A549 (cell line): ENCODE measurements around the gene NUDCD2.

ENCODE experiments used
- MAFK ChIP-seq: fragments of 450-650 bp; IDR thresholded peaks from 2 replicates; pipeline ENCODE4 v1.6.1; 2014; ENCODE audit not compliant: partially characterized antibody
- MAZ ChIP-seq: fragments of 150-350 bp; IDR thresholded peaks from 2 replicates; pipeline ENCODE4 v1.6.1; 2014; ENCODE audit warnings: antibody characterized with exemption, low read depth, low read length, borderline replicate concordance
- NPAS2 ChIP-seq: fragments of 250-450 bp; sonication (Bioruptor Pico); IDR thresholded peaks from 2 replicates; pipeline ENCODE4 v1.8.0; 2022; ENCODE audit warnings: mild to moderate bottlenecking, moderate library complexity, borderline replicate concordance
- POLR2A ChIP-seq: IDR thresholded peaks from 2 replicates; pipeline ENCODE4 v1.6.1; 2012; ENCODE audit warnings: mild to moderate bottlenecking, low read length
- RAD21 ChIP-seq, 2 experiments: fragments of >200 bp in 1 of 2; sonication (Bioruptor Twin) in 1 of 2; formaldehyde crosslinking in 1 of 2; IDR thresholded peaks in 1 of 2; conservative IDR thresholded peaks in 1 of 2; 2 replicates in 1 of 2; 3 replicates in 1 of 2; pipeline ENCODE4 v1.6.1; 2012 to 2018; ENCODE audit warnings: inconsistent platforms in 1 of 2
- TF ChIP-seq, protein P1 (sequence below): fragments of 200-600 bp; sonication (generic); IDR thresholded peaks from 2 replicates; pipeline ENCODE4 v1.6.1; 2016; ENCODE audit warnings: antibody characterized with exemption, mild to moderate bottlenecking, moderate library complexity
- TF ChIP-seq, protein P2 (sequence below): fragments of >200 bp; sonication (Bioruptor Twin); formaldehyde crosslinking; IDR thresholded peaks from 3 replicates; pipeline ENCODE4 v1.5.1; 2016

DNA sequence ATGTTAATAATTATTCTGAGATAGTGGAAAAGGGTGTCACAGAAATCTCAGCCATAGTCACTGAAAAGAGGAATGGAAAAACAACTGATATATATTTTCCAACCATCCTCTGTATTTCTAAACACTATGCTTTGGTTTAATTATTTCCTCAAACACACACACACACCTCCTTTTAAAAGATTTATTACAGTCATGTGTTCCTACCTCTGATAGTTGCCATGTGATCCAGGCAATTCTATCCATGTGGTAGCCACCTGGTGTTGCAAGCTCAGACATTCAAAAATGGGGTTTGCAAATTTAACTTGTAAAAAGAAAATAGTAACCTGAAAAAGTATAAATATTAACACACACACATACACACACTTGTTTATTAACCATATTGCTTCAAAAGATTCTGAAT is 62.5 kb downstream of the NUDCD2 start:
- TF ChIP-seq POLR2A, result no peak
- no peak for TF ChIP-seq MAZ
- TF ChIP-seq RAD21 (conservative IDR thresholded peaks at IDR 0.05 in 1 of 2, IDR thresholded peaks at IDR 0.05 in 1 of 2), result no peak
- TF ChIP-seq, protein P1, sequence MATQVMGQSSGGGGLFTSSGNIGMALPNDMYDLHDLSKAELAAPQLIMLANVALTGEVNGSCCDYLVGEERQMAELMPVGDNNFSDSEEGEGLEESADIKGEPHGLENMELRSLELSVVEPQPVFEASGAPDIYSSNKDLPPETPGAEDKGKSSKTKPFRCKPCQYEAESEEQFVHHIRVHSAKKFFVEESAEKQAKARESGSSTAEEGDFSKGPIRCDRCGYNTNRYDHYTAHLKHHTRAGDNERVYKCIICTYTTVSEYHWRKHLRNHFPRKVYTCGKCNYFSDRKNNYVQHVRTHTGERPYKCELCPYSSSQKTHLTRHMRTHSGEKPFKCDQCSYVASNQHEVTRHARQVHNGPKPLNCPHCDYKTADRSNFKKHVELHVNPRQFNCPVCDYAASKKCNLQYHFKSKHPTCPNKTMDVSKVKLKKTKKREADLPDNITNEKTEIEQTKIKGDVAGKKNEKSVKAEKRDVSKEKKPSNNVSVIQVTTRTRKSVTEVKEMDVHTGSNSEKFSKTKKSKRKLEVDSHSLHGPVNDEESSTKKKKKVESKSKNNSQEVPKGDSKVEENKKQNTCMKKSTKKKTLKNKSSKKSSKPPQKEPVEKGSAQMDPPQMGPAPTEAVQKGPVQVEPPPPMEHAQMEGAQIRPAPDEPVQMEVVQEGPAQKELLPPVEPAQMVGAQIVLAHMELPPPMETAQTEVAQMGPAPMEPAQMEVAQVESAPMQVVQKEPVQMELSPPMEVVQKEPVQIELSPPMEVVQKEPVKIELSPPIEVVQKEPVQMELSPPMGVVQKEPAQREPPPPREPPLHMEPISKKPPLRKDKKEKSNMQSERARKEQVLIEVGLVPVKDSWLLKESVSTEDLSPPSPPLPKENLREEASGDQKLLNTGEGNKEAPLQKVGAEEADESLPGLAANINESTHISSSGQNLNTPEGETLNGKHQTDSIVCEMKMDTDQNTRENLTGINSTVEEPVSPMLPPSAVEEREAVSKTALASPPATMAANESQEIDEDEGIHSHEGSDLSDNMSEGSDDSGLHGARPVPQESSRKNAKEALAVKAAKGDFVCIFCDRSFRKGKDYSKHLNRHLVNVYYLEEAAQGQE, result no peak
- TF ChIP-seq NPAS2, result no peak
- no peak for TF ChIP-seq MAFK
- TF ChIP-seq, protein P2, sequence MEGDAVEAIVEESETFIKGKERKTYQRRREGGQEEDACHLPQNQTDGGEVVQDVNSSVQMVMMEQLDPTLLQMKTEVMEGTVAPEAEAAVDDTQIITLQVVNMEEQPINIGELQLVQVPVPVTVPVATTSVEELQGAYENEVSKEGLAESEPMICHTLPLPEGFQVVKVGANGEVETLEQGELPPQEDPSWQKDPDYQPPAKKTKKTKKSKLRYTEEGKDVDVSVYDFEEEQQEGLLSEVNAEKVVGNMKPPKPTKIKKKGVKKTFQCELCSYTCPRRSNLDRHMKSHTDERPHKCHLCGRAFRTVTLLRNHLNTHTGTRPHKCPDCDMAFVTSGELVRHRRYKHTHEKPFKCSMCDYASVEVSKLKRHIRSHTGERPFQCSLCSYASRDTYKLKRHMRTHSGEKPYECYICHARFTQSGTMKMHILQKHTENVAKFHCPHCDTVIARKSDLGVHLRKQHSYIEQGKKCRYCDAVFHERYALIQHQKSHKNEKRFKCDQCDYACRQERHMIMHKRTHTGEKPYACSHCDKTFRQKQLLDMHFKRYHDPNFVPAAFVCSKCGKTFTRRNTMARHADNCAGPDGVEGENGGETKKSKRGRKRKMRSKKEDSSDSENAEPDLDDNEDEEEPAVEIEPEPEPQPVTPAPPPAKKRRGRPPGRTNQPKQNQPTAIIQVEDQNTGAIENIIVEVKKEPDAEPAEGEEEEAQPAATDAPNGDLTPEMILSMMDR, result no peak
